HG02943 (cell line): Measurements from ENCODE around the gene LPIN1.
"Not testable (repeated sequence)": the region's sequence is repeated elsewhere in the genome, so short reads cannot be mapped to it uniquely, and the experiment has no call there.

Experiments used
- ATAC-seq: cut with Tn5 transposase; IDR thresholded peaks from one replicate; pipeline ENCODE4 v1.9.1; 2021; ENCODE audit warnings: mild to moderate bottlenecking, low read depth, moderate library complexity; ENCODE audit not compliant: unreplicated experiment

LPIN1 gene

GRCh38 chr2:11829324-11829946, 83.0 kb downstream of the LPIN1 start:
- peak; percentile 37 for ATAC-seq

- peak; percentile 74 for ATAC-seq
Observed at GRCh38 chr2:11829947-11830707, 83.7 kb downstream of the LPIN1 start.

DNA sequence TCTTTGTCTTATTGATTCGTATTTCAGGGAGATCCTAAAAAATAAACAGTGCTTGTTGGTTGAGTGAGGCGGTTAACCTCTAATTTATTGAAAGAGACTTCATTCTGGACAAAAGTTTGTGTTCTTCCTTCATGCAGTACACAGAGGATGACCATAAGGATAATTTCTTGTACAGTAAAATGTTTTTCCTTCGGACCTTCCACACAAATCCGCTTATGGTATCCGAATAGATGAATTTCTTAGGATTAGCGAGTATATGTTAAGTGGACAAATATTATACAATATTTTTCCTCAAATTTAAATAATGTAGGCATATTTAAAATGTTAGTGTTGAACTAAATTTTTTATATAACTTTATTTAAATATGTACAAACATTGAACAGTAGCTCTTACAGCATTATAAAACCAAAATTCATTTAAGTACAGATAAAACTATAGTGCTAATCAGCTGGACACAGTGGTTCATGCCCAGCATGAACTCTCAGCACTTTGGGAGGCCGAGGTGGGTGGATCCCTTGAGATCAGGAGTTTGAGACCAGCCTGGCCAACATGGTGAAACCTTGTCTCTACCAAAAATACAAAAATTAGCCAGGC, 84.4 kb downstream of the LPIN1 start:
- ATAC-seq: no peak

DNA sequence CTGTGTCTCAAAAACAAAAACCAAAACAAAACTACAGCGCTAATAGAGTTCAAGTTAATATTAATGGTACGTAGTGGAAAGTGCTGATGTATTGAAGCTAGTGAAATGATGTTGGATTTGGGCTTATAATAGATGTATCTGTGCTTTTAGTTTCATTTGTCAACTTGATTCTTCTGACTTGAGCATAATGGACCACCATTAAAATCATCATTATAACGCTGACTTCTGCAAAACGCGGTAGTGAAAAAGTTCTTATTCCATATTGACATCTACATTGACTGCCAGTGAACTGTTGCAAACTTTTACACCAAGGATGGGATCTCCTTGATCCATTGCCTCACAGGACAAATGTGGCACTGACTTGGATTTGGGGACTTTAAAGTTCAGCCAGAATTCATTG, 85.0 kb downstream of the LPIN1 start:
- ATAC-seq: no peak

GRCh38 chr2:11832531-11832930, 86.1 kb downstream of the LPIN1 start:
- ATAC-seq: no peak

DNA sequence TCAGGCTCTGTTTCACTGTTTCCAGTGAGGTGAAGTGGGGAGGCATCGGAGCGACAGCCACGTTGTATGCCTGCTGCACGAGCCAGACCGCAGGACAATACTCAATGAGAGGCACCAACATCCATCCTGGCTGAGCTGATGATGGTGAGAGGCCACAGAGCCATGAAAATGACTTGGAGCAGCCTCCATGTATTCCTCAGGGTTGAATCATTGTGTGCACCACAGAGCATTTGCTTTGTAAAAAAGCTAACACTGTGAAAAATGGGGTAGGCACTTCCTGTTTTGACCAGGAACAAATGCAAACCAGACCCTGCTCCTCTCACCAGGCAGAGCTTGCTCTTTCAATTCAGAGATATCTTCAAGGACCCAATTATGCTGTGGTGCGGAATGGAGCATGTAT, 87.2 kb downstream of the LPIN1 start:
- ATAC-seq: no peak

GRCh38 chr2:11835403-11835802, 89.0 kb downstream of the LPIN1 start:
- ATAC-seq: no peak

DNA sequence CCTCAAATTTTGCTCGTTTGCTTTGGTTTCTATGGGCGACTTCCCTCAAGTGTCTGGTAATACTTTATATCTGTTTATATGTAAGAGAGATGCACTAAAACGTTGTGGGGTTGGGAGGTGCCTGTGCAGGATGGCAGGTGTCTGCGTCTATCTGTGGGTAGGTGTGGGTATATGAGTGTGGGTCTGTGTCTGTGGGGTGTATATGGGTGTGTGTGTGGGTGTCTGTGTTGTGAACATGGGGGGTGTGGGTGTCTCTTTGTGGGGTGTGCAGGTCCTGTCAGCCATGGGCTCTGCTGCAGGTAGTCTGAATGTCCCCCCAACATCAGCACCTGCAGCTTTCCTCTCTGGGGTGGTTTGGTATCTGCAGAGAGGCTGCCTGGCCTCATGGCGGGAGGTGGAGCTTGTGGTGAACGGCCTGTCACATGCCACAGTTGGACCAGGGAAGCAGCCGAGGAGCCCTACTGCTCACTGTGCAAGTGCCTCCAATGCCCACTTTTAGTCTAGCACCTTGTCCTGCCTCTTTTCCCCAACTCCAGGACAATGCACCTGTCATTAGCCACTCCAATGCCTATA, 90.3 kb downstream of the LPIN1 start:
- ATAC-seq: no peak

DNA sequence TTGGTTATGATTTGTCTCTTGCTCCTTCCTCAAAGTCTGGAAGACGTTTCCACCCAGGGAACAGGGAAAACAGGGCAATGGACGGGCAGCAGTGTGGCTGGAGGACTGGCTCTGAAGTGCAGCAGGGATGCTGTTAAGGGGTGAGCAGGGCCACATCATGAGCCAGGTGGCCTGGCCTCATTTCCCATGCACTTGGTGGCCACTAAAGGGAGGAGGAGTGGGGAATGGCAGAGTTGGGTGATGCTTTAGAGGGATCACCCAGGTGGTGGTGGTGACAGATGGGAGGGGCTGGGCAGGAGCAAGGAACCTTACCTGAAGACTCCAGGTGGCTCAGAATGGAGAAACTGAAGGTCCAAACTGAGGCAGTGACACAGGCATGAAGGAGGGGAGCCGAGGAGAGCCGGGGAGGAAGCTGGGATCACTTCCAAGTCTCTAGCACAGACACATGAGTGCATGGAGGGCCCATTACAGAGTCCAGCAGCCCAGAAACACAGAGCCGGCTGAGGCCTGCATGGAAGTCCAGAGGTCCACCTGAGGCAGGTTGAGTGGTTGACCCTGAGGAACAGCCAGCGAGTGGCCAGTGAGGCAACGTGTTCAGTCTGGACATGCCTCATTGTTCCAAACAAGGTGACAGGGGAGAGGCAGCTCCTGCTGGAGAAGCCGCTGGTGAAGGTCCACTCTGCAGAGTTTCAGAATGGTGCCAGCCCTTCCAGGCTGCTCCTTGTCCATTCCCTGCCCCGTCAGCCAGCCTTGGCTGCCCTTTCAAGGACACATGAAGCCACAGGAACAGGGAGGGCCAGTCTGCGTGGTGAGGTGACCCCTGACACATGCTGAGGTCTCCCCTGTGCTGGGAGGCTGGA, 91.7 kb downstream of the LPIN1 start:
- no peak for ATAC-seq

DNA sequence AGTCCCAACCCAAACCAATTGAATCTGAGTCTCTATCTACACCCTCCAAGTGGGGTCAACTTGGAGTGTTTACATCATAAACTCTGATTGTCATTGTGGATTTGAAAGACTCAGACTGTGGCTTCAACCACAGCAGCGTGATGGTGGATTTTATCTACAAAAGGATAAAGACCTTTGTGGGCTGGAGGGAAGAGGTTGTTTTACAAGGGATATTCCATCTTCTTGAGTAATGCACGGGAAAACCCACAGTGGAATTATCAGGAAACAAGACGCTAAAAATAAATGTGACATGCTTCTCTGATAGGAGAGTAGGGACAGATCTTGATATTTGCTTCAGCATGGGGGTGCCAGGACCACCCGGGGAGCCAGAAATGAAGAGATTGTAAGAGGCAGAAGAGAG, 93.5 kb downstream of the LPIN1 start:
- no peak for ATAC-seq

DNA sequence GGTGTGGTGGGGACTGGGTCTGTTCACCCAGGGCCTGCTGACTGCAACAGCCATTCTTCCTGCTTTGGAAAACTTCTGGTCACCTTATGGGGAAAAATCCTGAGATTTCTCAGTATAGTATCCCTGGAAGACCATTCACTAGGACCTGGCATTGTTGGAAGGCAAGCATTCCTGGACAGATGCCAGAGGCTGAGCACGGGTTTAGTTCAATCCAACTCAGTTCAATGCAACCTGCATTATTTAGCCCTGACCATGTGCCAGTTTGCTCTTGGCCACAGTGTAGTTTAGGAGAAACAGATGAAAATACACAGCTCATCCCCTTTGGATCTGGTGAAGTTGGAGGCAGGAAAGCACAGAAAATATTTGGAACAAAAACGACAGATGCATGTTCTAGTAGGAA, 95.9 kb downstream of the LPIN1 start:
- ATAC-seq: no peak

- not testable (repeated sequence) for ATAC-seq
Observed at GRCh38 chr2:11844798-11845197, 98.4 kb downstream of the LPIN1 start.

DNA sequence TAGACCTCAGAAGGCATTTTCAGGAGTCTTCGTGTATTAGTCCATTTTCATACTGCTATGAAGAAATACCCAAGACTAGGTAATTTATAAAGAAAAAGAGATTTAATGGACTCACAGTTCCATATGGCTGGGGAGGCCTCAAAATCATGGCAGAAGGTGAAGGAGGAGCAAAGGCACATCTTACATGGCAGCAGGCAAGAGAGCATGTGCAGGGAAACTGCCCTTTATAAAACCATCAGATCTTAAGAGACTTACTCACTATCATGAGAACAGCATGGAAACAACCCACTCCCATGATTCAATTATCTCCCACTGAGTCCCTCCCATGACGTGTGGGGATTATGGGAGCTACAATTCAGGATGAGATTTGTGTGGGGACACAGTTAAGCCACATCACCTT, 101.5 kb downstream of the LPIN1 start:
- not testable (repeated sequence) for ATAC-seq

DNA sequence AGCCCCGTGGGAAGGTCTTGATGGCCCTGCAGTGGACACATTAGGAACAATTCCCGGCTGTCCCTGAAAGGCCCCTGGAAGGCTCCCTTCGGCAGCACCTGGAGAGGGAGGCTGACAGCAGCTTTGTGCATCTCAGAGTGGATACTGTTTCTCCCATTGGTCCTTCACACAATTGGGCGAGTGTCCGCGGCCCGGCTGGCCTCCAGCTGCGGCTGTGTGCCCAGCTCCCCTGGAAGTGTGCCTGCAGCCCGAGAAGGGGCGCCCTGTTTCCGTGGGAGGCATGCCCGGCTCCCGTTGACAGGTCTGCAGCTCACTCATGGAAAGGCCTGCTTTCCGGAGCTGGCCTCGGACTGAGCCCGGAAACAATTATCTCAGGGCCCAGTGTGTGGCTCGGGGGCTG, 103.7 kb downstream of the LPIN1 start:
- ATAC-seq: no peak

DNA sequence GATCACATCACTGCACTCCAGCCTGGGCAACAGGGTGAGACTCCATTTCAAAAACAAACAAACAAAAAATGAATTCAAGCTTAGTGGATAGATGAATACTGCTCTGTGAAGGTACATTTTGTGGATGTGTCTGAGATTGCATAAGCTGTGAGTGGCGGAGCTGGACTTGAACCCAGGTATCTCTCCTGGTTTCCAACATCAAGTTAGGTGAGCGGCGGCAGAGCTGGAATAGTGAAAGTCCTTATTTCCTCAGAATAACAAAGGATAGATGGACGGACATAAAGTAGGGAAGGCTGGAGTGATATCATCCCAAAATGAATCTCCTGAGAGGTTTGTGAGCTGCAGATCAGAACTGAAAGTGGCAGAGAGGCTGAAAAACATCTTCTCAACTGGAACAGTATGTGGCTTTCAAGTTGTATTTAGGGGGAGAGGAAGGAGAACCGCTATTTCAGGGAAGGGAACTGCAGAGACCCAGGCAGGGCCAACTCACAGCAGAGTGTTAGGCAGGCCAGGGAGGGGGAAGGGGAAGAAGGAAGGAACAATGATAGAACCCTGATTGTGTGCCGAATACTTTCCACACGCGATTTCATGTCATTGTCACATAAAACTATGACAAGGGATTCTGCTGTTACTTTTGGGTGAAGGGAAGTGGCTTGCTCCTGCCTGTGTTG, 106.2 kb downstream of the LPIN1 start:
- ATAC-seq: no peak

GRCh38 chr2:11853197-11853588, 106.8 kb downstream of the LPIN1 start:
- no peak for ATAC-seq

- ATAC-seq: no peak
Observed at GRCh38 chr2:11855064-11855760, 108.8 kb downstream of the LPIN1 start.

GRCh38 chr2:11856095-11856494, 109.7 kb downstream of the LPIN1 start:
- ATAC-seq: no peak

DNA sequence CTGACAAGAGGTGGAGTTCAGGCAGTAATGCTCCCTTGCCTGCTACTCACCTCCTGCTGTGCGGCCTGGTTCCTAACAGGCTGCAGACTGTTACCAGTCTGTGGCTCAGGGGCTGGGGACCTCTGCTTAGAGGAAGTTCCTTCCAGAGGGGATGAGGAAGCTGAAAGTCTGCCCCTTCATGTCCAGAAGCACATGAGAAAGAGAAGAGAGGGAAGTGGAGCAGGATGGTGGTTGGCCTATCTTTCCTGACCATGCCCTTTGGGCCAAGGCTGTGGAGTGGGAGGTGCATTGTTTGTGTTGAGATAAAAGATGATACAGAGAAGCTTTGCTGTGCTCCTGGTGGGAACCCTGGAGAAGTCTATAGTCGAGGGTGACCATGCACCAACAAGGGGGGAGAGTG, 112.5 kb downstream of the LPIN1 start:
- no peak for ATAC-seq

GRCh38 chr2:11859975-11860374, 113.5 kb downstream of the LPIN1 start:
- not testable (repeated sequence) for ATAC-seq
